GM12873 (cell line): Measurements from ENCODE around the gene ARFGAP2.

ENCODE experiments used
- CTCF ChIP-seq: IDR thresholded peaks from 2 replicates; pipeline ENCODE4 v1.5.1; 2012; ENCODE audit warnings: low read depth, mild to moderate bottlenecking, moderate library complexity, low read length, control low read depth; ENCODE audit not compliant: insufficient read depth; ENCODE audit errors: missing control alignments

The ARFGAP2 gene

GRCh38 chr11:47171856-47172255 lies 4.8 kb downstream of the ARFGAP2 start:
- no peak for TF ChIP-seq CTCF

GRCh38 chr11:47171061-47171838 lies 5.4 kb downstream of the ARFGAP2 start:
- no peak for TF ChIP-seq CTCF

DNA sequence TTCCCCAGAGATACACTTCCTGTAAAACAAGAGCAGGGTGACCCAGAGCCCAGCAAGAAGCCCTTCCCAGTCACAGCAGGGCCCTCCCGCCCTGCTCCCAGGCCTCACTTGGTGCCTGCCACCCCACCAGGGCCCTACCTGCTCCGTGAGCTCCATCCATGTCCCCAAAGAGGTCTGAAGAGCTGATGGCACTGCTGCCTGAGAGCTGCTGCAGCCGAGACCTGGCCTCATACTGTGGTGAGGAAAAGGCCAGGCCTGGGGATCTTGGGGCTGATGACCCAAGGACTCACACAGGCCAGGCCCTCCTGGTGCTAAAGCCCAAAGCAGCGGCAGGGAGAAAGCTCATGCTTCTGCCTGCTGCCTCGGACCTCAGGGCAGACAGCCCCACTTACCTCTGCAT lies 10.3 kb downstream of the ARFGAP2 start:
- no peak for TF ChIP-seq CTCF

- no peak for TF ChIP-seq CTCF
These were observed 11.3 kb downstream of the ARFGAP2 start for GRCh38 chr11:47165253-47165840.

- TF ChIP-seq CTCF = no peak
These were observed 12.4 kb downstream of the ARFGAP2 start for GRCh38 chr11:47164321-47164720.

- TF ChIP-seq CTCF = no peak
These were observed 12.8 kb downstream of the ARFGAP2 start for GRCh38 chr11:47163898-47164297.

GRCh38 chr11:47163193-47163592 lies 13.5 kb downstream of the ARFGAP2 start:
- no peak for TF ChIP-seq CTCF
